ENCODE results near the gene FRMD6.

- no peak for TF ChIP-seq TAF1 (IDR thresholded peaks at IDR 0.05; ENCODE audit: borderline replicate concordance, low read depth, low read length)
- no peak for TF ChIP-seq POLR2A (IDR thresholded peaks at IDR 0.05; ENCODE audit: low read depth, low read length)
These were observed 92.8 kb downstream of the FRMD6 start for GRCh38 chr14:51744372-51745130.

All from GM12892 (cell line).